ENCODE results near the gene MAP4K2.
"Not testable (repeated sequence)": the region's sequence is repeated elsewhere in the genome, so short reads cannot be mapped to it uniquely, and the experiment has no call there.

Gene MAP4K2

DNA sequence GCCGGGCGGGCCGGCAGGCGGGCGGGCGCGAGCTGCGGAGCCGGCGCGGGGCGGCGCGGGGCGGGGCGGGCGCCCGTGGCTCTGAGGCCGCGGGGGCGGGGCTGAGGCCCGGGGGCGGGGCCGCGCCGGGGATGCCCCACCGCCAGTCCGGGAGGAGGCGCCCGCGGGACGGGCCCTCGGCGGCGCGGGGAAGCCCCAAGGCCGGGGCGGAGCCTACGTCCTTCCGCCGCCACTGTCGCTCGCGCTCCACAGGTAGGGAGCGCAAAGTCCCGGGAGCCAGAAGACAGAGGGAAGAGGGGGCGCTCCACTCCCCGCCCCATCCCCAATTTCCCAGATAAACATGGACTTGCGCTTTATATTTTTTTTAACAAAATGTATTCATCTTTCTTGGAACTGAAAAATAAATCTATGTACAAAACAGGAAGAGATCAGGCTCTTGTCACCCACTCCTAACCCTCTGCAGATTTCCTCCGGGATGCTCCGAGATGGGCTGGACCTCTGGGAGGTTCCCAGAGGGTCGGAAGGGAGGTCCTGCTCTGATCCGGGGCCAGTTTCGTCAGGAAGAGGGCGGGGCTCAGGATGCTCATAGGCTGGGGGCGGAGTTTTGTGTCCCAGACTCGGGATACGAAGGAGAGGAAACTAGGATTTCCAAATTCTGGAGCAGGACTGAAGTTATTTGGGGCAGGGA is at the start of gene MAP4K2:
Gene MAP4K2 (minus strand): TSS at position 57 of the 688 bp plus-strand sequence. CDS start 65 bp downstream, outside the sequence.
- no peak for DNase-seq (ENCODE audit: low read depth, low spot score)

DNA sequence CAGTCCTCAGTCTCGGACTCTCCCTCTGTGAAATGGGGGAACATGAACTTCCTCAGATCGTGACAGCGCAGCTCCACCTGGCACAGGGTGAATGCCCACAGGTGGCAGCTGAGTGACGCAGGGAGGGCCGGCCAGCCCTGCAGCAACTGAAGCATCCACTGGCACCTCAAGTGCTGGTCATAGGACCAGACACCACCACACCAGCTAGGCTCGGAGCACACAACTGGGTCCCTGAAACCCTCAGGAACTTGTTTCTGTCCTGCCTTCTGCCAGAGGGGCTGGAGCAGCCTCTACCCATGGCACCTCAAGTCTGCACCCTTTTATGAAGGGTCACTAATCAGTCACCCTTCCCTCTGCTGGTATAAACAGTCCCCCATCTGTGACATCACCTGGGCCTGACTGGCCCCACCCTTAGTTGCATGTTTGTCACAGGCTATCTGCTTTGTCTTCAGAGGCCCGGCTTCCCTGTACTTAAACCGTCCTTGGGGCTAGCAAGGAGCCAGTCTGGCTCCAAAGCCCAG is 48.9 kb upstream of the MAP4K2 start:
- no peak for DNase-seq (ENCODE audit: low read depth, low spot score)

DNA sequence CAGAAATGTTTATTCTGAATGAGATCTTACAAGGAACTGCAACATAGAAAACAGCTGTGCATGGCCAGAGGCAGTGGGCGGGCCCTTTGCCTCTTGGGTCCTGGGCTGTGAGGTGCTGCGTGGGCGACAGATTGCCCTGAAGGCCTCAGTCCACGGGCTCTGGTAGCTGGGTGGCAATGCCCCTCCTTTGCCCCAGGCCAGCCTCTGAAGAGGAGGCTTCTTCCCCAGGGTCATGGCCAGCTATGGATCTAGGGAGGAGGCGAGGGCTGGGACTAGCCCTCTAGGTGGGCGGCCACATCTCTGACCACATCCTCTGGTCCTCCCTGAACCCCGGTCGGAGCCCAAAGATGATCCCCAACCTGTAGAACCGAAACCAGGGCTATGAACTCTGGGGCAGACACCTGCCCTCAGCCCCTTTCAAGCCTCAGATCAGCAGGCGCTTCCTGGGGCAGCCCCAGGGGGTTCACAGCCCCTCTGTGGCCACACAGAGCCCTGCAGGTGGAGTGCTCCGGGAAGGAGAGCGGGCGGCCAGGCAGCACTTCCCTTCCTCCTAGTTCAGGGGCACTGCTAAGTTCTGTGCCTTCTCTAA is 48.1 kb upstream of the MAP4K2 start:
- DNase-seq (ENCODE audit: low read depth, low spot score), result no peak

DNA sequence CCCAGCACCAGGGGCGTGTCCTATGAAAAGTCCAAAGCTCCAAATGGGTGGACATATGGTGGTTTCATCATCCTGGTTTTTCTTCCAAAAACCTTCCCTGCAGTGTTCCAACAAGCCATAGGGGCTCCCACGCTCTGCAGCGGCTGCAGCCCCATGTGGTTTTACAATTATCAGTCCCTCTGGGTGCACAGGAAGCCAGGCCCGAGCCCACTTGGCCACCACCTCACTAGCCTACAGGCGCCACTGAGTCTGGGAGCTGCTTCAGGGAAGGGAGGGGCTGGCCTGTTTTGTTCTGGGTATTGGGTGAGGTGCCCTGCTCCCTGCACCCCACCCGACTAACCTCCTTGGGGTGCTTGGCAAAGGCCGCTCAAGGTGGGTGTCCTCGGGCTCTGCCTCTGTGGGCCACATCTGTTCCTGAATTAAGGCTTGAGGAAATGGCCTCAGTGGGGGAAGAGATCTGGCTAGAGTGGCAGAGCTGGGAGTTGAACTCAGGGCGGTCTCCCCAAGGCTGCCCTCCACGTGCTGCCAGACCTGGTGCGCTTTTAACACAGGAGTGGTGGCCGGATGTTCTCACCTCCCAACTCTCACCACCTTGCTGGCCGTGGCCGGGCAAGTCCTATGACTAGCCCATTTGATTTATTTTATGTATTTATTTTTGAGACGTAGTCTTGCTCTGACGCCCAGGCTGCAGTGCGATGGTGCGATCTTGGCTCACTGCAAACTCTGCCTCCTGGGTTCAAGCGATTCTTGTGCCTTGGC is 46.8 kb upstream of the MAP4K2 start:
- no peak for DNase-seq (ENCODE audit: low read depth, low spot score)

DNA sequence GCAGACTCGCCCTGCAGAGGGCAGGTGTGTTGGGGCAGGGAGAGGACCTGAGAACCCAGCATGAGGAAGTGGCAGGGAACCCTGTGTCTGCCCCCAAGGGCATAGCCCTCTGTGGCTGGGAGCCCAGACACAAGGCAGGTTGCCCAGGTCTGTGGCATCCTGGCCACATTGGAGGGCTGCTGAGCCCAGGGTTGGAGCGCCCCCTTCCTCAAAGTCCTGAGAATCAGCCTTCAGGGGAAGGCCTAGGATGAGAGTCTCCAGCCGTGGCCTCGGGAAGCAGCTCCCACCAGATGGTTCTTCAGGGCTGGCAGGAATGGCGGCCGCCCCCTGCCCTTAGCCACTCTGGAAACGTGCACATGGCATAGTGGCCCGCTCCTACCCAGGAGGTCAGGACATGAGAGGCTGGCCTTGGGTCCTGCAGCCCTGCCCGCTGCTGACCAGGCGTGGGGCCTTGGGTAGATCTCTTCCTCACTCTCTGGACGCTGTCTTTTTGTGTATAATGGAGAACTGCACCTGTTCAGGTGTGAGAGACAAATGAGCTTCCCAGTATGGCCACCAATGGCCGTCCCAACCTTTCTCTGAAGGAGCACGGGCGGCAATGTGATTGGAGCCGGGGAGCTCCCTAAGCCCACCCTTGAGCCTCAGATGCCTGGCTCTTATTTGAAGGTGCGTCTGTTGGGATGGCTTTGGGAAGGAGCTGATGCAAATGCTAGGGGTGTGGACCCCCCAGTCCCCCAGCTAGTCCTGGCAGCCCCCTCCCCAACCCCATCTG is 46.0 kb upstream of the MAP4K2 start:
- DNase-seq (ENCODE audit: low read depth, low spot score), result no peak

DNA sequence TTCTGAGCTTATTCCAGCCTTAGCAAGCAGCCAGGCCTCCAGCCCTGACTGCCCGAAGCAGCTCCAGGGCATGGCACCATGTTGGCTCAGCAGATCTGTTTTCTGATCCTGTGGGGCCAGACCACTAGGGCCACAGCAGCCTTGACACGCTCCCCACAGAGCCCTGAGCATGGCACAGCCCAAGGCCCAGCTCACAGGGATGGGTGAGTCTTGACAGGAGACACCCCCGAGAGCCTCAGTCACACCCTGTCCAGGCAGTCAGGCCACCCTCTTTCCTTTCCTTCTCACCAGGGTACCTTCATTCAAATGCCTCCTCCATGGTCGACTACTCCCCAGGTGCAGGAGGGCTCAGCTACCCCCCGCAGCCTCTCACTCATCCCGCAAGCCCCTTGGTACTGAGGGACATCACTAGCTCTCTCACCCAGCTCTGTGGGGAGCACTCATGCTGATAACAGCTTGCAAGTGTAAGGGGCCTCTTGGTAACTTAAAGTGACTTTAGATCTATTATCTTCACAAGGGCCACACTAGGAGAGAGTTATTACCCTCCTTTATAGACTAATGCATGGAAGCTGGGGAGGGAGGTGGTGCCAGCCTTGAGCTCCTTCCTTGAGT is 45.3 kb upstream of the MAP4K2 start:
- DNase-seq (ENCODE audit: low read depth, low spot score), result no peak

DNA sequence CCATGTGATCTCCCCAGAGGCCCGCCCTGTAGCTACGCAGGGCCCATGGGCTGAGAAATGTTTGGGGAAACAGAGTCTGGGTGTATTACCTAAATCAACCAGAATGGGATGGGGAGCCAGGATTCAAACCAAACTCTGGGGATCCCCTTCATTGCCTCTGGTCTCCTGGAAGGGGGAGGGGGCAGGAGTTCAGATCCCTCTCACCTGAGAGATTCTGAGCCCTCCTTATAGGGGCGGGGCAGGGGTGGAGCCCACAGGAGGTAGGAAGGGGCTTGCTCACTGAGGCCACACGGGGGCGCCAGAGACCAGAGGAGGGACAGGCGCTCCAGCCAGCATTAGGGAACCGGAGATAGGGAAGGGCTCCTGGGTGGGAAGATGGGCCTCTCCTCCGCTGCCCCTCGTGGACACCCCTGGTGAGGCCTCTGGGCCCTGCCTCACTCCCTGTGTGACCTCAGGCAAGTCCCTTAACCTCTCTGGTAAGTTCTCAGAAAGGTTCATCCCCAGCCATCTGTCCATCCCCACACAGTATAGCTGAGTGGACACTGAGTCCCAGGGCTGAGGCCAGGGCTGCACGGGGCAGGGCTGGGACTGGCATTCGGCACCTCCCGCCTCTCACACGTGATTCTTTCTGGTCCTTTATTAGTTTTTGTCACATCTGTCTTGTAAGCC is 44.1 kb upstream of the MAP4K2 start:
- peak; percentile 64 for DNase-seq (ENCODE audit: low read depth, low spot score)

DNA sequence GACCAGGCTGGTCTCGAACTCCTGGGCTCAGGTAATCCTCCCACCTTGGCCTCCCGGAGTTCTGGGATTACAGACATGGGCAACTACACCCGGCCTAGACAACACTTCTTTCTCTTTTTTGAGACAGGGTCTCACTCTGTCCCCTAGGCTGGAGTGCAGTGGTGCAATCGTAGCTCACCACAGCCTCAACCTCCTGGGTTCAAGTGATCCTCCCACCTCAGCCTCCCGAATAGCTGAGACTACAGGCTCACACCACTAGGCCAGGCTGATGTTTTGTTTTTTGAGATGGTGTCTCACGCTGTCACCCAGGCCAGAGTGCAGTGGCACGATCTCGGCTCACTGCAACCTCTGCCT is 42.7 kb upstream of the MAP4K2 start:
- DNase-seq (ENCODE audit: low read depth, low spot score), result not testable (repeated sequence)

DNA sequence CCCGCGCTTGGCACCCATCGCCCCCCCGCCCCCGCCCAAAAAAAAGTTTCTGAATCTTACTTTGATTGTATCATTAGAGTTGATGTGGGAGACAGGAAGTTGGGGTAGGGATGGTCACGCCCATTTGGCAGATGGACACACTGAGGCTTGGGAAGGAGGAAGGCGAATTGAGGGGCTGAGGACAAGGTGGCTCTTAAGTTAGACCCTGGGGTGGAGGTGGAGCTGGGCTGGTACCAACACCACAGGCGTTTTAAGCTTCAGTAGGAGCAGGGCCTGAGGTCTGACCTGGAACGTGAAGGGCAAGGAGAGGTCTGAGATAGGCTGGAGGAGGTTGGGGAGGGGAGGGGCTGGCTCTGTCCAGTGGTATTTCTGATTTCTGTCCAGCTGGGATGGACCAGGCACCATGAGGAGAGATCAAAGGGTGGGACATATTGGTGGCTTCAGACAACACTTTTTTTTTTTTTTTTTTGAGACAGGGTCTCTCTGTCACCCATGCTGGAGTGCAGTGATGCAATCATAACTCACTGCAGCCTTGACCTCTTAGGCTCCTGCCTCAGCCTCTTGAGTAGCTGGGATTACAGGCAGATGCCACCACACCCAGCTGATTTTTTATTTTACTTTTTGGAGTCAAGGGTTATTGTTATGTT is 42.2 kb upstream of the MAP4K2 start:
- no peak for DNase-seq (ENCODE audit: low read depth, low spot score)

DNA sequence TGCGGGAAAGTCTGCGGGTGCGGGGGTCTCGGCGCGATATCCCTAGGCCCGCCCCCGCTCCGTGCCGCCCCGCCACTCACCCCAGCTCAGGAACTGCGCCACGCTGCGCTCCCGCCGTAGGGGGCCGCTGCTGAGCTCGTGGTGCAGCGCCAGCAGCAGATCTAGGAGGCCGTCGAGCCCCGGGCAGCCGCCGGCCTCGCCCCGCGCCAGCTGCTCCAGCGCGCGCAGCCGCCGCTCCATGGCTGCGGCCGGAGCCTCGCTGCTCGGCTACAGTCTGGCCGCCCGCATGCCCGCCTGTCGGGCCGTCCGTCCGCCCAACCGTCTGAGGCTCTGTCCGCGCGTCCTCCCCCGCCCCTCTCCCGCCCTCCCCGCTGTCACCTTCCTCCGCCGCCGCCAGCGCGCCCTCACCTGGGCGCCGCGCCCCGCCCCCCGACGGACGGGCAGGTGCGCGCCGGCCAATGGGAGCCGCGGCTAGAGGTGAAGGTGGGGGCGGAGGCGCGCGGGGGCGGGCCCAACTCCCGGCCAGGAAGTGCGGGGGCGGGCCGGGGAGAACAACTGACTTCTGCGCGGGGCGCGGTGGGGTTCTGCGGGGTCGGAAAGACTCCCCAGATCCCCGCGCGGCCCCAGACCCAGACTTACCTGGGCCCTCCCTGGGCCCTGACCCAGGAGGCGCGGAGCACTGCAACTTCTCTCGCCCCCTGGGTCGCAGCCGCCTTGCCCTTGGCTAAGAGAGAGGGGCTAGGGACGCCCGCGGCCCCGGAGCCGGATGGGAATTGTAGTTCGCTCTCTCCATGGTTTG is 41.5 kb upstream of the MAP4K2 start, which contains the start of gene CDC42BPG:
Gene CDC42BPG (minus strand): TSS at position 324 of the 799 bp plus-strand sequence. CDS start 84 bp downstream, at position 240.
- DNase-seq (ENCODE audit: low read depth, low spot score), result no peak

DNA sequence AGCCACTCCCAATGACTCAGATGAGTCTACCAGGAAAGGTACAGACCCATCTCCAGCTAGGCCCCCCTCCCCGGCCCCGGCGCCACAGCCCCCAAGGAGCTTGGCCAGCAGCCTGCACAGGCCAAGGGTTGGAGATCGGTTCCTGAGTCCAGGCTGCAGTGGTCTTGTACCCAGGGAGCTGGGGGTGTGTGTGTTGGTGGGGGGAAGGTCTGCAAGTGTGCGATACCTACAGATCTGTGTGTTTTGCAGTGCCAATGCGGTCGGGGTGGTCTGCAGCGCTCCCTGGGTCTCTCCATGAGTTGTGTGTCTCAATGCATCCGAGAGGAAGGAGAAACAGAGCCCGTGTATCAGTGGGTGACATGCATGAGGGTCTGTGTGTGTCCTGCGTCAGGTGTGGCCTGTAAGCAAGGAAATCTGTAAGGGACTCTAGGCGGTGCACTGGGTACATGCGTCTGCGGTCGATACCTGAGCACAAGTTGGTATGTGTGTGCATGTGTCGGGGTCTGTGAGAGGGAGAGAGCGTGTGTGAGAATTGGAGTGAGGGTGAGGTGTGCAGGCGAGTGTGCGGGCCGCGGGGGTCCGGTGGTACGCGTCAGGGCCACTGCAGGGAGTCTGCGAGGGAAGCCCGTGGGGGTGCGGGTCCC is 40.8 kb upstream of the MAP4K2 start:
- no peak for DNase-seq (ENCODE audit: low read depth, low spot score)

DNA sequence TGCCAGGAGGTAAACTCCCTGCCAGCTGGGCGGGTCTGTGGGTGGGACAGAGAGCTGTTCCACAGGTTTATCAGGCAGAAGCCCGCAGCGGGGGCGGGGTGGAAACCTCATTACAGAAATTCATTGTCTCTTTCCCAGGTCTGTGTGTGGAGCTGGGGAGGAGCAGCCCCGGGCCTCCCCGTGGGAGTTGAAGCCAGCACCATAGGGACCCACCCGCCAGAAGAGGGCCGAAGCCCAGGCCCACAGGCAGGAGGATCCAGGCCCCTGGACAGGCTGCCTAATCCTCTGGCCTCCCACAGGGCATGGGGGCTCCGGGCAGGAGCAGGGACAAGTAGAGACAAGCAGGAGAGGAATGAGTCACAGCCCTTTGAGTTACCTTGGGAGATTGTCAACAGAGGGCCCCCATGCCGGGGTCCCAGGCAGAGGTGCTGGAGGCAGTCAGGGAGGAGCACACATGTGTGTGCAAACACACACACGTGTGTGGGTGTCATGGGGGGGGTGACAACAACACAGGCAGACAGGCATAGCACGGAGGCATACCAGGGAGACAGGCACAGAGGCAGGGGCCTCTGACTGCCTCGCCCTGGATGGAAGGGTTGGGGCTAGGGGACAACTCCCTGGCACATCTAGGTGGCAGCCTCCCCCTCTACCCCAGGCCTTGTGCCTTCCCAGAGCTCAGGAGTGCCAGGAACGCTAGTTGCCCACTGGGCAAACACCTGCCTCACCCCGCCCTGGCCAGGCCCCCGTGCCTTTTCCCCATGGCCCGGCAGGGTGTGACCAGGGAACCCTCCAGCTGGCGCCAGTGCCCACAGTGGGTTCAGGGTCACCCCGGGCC is 40.1 kb upstream of the MAP4K2 start:
- no peak for DNase-seq (ENCODE audit: low read depth, low spot score)

DNA sequence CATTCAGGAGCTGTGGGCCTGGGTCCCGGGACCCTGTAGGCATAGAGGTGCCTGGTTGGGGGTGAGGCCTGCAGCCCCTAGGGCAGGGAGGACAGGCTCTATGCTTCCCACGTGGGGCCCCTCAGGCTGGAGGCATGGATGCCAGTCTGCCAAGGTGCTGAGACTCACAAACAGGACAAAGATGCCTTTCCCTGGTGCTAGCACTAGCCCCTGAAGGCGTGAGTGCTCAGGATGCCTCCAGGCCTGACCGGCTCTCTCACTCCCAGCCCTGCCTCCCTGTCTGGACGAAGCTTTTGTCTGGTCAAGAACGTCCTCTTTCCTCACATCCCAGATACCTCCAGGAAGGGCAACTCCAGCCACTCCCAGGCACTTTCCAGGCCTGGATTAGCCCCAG is 39.3 kb upstream of the MAP4K2 start:
- DNase-seq (ENCODE audit: low read depth, low spot score), result no peak

DNA sequence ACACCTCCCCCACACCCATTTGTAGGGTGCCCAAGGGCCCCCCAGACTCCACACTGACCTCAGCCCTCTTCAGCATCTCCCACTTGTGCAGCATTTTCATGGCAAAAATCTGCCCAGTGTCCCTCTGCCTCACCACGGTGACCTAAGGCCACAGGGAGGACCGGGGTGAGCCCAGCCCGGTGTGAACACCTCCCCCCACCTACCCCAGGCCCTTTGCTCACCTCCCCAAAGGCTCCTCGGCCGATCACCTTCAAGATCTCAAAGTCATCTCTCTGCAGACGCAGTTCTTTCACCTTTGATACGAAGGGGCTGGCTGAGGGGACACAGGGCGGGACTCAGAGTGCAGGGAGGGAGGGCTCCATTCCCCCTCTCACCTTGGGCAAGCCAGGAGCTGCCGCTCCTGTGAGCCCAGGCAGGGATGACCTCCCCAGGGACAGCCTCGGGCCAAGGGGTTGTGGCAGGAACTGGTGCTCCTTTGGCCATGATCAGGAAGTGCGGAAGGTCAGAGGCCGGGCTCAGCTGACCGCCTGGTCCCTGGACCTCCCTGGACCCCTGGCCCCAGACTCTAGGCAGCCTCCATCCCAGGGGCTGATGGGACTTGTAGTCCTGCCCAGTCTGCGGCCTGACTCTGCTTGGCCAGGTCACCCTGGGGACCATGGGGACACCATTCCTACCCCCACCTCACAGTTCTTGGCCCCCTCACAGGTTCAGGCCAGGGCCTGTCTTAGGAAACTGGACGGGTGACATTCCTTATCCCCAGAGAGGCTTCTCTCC is 38.8 kb upstream of the MAP4K2 start:
- DNase-seq (ENCODE audit: low read depth, low spot score), result no peak

DNA sequence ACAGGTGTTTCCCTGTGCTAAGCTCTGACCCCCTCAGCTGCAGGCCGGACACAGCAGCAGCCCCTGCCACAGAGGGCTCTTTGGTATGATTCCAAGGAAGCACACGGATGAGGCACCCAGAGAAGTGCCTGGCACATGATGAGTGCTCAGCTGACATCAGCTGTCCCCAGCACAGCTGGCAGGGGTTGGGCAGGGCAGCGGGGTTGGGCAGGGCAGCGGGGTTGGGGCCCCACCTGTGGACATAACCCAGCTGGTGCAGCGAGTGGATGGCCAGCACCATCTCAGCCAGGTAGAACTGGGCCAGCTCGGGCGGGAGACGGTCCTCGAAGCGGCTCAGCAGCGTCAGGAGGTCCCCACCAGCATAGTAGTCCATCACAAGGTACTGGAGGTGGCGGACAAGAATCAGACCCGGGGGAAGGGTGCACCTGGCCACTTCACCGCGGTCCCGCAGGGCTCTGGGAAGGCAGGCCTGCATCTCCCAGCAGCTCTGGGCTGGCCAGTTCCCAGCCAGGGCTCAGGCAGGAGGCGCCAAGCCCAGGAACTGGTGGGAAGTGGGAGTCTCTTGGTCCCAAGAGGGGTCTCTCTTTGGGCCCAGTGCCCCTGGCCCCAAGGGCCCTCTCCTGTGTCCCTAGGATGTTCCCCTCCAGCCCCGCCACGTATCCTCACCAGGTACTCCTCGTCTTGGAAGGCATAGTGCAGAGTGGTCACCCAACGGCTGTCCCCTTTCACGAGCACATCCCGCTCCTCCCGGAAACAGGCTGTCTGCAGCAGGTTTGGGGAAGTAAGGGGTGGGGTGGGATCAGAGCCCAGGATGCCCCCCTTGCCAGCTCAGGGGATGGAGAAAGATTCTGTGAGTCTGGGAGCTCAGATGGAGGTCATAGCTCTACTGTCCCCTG is 37.1 kb upstream of the MAP4K2 start:
- no peak for DNase-seq (ENCODE audit: low read depth, low spot score)

DNA sequence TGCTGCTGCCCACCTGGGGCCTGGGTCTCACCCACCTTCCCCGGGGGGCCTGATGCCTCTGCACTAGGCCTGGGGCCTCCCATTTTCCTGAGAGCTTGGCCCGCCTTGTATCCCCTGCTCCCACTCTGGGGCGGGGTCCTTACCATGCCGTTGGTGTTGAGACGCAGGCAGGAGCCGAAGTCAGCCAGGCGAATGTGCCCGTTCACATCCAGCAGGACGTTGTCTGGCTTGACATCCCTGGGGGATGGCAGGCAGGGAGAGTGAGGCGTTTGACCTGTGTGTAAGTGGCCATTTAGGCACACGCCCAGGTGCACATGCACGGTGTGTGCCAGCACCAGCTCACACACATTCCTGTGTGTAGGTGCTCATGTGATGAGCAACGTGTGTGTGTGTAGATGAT is 36.3 kb upstream of the MAP4K2 start:
- DNase-seq (ENCODE audit: low read depth, low spot score), result no peak
